NOMO-1 treated with dmso at 0.1 percent for 144 hours (cell line): ENCODE measurements around the gene AGBL1.
"Not testable (repeated sequence)": the region's sequence is repeated elsewhere in the genome, so short reads cannot be mapped to it uniquely, and the experiment has no call there.

Experiments
- DNase-seq: peaks from one replicate; lab custom pipeline; 2025; ENCODE audit not compliant: unreplicated experiment; lab: John Stamatoyannopoulos, UW

AGBL1 gene

GRCh38 chr15:87032295-87032694 lies 952.6 kb downstream of the AGBL1 start:
- DNase-seq = no peak

GRCh38 chr15:87033056-87033455 lies 953.4 kb downstream of the AGBL1 start:
- no peak for DNase-seq

- DNase-seq = no peak
These were observed 955.2 kb downstream of the AGBL1 start for GRCh38 chr15:87034886-87035285.

GRCh38 chr15:87038404-87038803 lies 958.7 kb downstream of the AGBL1 start:
- DNase-seq = no peak

- not testable (repeated sequence) for DNase-seq
These were observed 962.9 kb downstream of the AGBL1 start for GRCh38 chr15:87042619-87043018.

GRCh38 chr15:87045746-87046145 lies 966.1 kb downstream of the AGBL1 start:
- DNase-seq = no peak

GRCh38 chr15:87047203-87047965 lies 967.7 kb downstream of the AGBL1 start:
- DNase-seq = no peak
